Left ventricle myocardium inferior (tissue), 1 donor: ENCODE measurements around the gene ENDOG. TPM values are rescaled to one million over a fixed set of nuclear protein-coding genes. Genes with fewer than 3 reads are reported as not detected.
"Not testable (repeated sequence)": the region's sequence is repeated elsewhere in the genome, so short reads cannot be mapped to it uniquely, and the experiment has no call there.

Experiments
- DNase-seq: peaks from one replicate; pipeline ENCODE4 v3.0.0-alpha.2; 2020
- H3K27ac ChIP-seq: fragments of 200-600 bp; replicated peaks from 2 replicates; pipeline ENCODE4 v1.8.0; 2021
- H3K27me3 ChIP-seq: fragments of 200-600 bp; 2 replicates; pipeline ENCODE4 v1.8.0; 2021; ENCODE audit warnings: low read depth
- H3K36me3 ChIP-seq: fragments of 200-600 bp; 2 replicates; pipeline ENCODE4 v1.8.0; 2021
- H3K4me1 ChIP-seq: fragments of 200-600 bp; 2 replicates; pipeline ENCODE4 v1.8.0; 2021
- H3K4me3 ChIP-seq: fragments of 200-600 bp; 2 replicates; pipeline ENCODE4 v1.8.0; 2021; ENCODE audit warnings: mild to moderate bottlenecking, moderate library complexity
- H3K9me3 ChIP-seq: fragments of 200-600 bp; replicated peaks from 2 replicates; pipeline ENCODE4 v1.8.0; 2021
- intact Hi-C: fragments of 100-400 bp; cut with micrococcal nuclease; formaldehyde crosslinking; loops from one replicate; pipeline ENCODE4 v1.11.0; 2022
- total RNA-seq: library from RNA; stranded (reverse); fragmentation: NEBNext Ultra II Directional; extraction: Animal tissue kit (Norgen Biotek cat#: 25700); gene quantifications from one replicate; pipeline ENCODE4 v1.2.1, GENCODE V29; 2021
- TF ChIP-seq, protein P1 (sequence below): fragments of 200-600 bp; IDR thresholded peaks from 2 replicates; pipeline ENCODE4 v1.8.0; 2021; ENCODE audit warnings: antibody characterized with exemption, mild to moderate bottlenecking, borderline replicate concordance
- donor health status: DM: no; HTN: yes; CAD: no; lungs with severe emphysema.

ENDOG gene
- total RNA-seq, 1 donor from 2014 or later = 75.3 TPM

DNA sequence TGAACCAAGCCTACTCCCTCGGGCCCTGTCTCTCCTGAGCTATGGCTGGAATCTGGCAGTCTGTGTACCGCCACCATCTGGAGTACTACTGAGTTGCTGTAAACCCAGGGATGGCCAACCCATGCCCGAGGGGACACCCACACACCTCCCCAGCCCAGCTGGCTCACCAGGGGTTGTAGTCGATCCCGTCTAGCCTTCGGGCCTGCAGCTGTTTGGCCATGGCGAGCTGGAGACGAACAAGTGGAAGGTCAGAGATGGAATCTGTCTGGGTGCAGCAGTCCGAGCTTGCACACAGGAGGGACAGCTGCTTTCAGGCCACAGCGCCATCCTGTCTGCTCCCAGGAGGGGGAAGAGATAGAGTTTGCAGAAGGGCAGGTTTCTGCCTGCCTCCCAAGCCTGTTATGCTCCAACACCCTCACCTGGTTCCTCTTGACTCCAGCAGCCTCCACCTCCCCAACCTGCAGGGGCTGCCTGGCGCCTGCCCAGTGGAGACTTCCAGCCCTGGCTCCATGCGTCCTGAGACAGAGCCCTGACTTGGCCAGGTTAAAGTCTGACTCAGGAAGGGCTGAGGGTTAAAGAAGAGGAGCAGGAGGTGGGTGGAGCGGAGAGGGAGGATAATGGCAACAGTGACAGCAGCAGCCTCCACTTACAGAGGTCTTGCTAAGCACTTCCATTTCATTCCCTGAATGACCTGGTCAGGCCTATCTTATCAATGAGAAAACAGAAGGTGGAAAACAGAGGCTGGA is 27.1 kb downstream of the ENDOG start:
- H3K9me3 ChIP-seq = peaks cover 7% of the 10 kb centered on the region

DNA sequence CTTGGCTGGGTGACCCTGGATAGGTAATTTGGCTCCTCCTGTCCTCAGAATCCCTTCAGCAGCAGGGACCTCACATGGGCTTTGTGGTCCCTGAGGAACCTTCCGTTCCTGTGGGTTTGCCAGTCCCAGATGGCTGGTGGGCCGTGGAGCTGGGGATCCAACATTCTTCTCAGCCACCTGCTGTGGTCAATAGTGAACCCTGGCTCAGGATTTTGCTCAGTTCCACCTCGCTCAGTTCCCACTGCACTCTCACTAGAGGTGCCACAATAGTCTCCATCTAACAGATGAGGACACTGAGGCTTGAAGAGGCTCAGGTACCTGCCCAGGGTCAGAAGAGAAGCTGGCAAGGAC is 28.4 kb downstream of the ENDOG start:
- Histone ChIP-seq H3K4me3 (no peak overlapping the region), H3K27me3 (no peaks in the 10 kb centered on the region), H3K9me3 (peaks cover 20% of the 10 kb centered on the region), H3K27ac (no peak overlapping the region), H3K4me1 (no peaks in the 10 kb centered on the region), H3K36me3 (peaks cover 9% of the 10 kb centered on the region)
- intact Hi-C loops = no loop called here
- TF ChIP-seq, protein P1, sequence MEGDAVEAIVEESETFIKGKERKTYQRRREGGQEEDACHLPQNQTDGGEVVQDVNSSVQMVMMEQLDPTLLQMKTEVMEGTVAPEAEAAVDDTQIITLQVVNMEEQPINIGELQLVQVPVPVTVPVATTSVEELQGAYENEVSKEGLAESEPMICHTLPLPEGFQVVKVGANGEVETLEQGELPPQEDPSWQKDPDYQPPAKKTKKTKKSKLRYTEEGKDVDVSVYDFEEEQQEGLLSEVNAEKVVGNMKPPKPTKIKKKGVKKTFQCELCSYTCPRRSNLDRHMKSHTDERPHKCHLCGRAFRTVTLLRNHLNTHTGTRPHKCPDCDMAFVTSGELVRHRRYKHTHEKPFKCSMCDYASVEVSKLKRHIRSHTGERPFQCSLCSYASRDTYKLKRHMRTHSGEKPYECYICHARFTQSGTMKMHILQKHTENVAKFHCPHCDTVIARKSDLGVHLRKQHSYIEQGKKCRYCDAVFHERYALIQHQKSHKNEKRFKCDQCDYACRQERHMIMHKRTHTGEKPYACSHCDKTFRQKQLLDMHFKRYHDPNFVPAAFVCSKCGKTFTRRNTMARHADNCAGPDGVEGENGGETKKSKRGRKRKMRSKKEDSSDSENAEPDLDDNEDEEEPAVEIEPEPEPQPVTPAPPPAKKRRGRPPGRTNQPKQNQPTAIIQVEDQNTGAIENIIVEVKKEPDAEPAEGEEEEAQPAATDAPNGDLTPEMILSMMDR = no peak
- DNase-seq = no peak

More for the DNA sequence above, 27.1 kb downstream of the ENDOG start:
- no peak for DNase-seq
- intact Hi-C loops = no loop called here
- H3K27me3 ChIP-seq = no peaks in the 10 kb centered on the region
- H3K4me3 ChIP-seq = no peak overlapping the region
- TF ChIP-seq, protein P1 = no peak
- peaks cover 19% of the 10 kb centered on the region for H3K36me3 ChIP-seq
- H3K27ac ChIP-seq = no peak overlapping the region
- no peaks in the 10 kb centered on the region for H3K4me1 ChIP-seq

DNA sequence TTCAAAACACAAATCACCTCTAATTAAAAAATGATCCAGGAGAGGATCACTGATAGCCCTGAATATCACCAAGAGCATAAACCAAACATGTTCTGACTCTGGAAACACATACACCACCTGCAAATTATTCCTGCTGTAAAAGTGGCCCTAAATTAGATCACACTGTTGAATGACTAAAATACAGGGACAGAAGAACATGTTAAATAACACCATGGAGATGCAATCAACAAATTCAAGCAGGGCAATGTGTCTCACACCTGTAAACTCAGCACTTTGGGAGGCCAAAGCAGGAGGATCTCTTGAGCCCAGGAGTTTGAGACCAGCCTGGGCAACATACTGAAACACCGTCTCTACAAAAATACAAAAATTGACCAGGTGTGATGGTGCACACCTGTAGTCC is 29.5 kb downstream of the ENDOG start:
- intact Hi-C loops = no loop called here
- no peak overlapping the region for H3K27ac ChIP-seq
- DNase-seq = no peak
- H3K4me3 ChIP-seq = no peak overlapping the region
- TF ChIP-seq, protein P1 = no peak
- no peaks in the 10 kb centered on the region for H3K27me3 ChIP-seq
- H3K9me3 ChIP-seq = peaks cover 21% of the 10 kb centered on the region
- H3K4me1 ChIP-seq = no peaks in the 10 kb centered on the region
- no peaks in the 10 kb centered on the region for H3K36me3 ChIP-seq

DNA sequence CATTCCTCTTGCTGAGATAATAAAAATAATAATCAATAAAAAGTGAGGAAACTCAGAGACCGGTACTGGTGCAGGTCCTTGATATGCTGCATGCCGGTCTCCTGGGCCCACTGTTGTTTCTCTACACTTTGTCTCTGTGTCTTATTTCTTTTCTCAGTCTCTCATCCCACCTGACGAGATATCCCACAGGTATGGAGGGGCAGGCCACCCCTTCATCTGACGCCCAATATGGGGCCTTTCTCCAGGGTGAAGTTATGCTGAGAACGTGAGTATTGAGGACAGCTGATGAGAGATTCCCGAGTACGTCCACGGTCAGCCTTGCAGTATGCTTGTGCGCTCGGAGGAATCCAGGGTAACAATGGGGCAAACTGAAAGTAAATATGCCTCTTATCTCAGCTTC is 32.7 kb downstream of the ENDOG start:
- intact Hi-C loops, H3K36me3 ChIP-seq, H3K27me3 ChIP-seq, H3K4me3 ChIP-seq, H3K27ac ChIP-seq, DNase-seq, H3K4me1 ChIP-seq: not testable (repeated sequence)
- H3K9me3 ChIP-seq = peaks cover 21% of the 10 kb centered on the region

DNA sequence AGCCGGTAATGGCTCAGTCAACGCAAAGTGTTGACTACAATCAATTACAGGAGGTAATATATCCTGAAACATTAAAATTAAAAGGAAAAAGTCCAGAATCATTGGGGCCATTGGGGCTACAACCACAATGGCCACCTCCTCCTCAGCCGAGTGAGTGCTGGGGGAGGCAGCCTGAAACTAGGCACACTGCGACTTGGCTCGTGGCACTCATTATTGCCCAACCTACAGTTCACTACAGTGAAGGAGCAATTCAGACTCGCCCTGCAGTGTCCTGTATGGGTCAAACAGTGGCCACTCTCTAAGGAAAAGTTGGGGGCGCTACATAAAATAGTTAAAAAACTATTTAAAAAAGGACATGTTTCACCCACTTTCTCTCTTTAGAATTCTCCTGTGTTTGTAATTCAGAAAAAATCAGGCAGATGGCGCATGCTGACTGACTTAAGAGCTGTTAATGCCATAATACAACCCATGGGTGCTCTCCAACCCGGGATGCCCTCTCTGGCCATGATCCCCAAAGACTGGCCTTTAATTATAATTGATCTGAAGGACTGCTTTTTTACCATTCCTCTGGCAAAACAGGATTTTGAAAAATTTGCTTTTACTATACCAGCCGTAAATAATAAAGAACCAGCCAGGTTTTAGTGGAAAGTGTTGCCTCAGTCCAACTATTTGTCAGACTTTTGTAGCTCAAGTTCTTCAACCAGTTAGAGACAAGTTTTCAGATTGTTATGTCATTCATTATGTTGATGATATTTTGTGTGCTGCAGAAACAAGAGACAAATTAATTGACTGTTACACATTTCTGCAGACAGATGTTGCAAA is 33.7 kb downstream of the ENDOG start:
- intact Hi-C loops, H3K36me3 ChIP-seq, H3K27ac ChIP-seq, H3K4me1 ChIP-seq, DNase-seq, H3K4me3 ChIP-seq, H3K27me3 ChIP-seq: not testable (repeated sequence)
- H3K9me3 ChIP-seq = peaks cover 21% of the 10 kb centered on the region
- TF ChIP-seq, protein P1 = peak; percentile 65

DNA sequence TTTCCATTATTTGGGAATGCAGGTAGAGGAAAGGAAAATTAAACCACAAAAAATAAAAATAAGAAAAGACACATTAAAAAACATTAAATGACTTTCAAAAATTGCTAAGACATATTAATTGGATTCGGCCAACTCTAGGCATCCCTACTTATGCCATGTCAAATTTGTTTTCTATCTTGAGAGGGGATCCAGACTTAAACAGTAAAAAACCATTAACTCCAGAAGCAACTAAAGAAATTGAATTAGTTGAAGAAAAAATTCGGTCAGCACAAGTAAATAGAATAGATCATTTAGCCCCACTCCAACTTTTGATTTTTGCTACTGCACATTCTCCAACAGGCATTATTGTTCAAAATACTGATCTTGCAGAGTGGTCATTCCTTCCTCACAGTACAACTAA is 34.3 kb downstream of the ENDOG start:
- H3K4me3 ChIP-seq, intact Hi-C loops, H3K36me3 ChIP-seq, H3K27ac ChIP-seq, H3K4me1 ChIP-seq, DNase-seq, H3K27me3 ChIP-seq: not testable (repeated sequence)
- peaks cover 20% of the 10 kb centered on the region for H3K9me3 ChIP-seq

DNA sequence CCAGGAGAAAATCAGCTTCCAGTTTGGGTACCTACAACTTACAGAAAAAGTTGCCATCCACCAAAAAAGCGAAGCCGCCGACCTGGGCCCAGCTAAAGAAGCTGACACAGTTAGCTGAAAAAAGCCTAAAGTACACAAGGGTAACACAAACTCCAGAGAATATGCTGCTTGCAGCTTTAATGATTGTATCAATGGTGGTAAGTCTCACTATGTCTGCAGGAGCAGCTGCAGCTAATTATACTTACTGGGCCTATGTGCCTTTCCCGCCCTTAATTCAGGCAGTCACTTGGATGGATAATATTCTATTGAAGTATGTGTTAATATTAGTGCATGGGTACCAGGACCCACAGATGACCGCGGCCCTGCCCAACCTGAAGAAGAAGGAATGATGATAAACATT is 36.2 kb downstream of the ENDOG start:
- H3K4me1 ChIP-seq, H3K4me3 ChIP-seq, DNase-seq, H3K36me3 ChIP-seq, H3K27ac ChIP-seq, H3K27me3 ChIP-seq, intact Hi-C loops: not testable (repeated sequence)
- H3K9me3 ChIP-seq = peaks cover 15% of the 10 kb centered on the region

DNA sequence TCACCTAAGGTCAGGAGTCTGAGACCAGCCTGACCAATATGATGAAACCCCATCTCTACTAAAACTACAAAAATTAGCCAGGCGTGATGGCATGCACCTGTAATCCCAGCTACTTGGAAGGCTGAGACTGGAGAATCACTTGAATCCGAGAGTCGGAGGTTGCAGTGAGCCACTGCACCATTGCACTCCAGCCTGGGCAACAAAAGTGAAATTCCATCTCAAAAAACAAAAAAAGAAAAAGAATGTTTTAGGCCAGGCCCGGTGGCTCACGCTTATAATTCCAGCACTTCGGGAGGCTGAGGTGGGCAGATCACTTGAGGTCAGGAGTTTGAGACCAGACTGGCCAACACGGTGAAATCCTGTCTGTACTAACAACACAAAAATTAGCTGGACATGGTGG is 40.2 kb downstream of the ENDOG start:
- intact Hi-C loops, DNase-seq, H3K27me3 ChIP-seq, H3K9me3 ChIP-seq, H3K4me3 ChIP-seq, H3K27ac ChIP-seq, H3K36me3 ChIP-seq: not testable (repeated sequence)
- H3K4me1 ChIP-seq = peaks cover 18% of the 10 kb centered on the region
